Uterus (tissue), 2 donors: Measurements from ENCODE around the gene MAB21L2.

Experiments used
- CTCF ChIP-seq, 4 experiments: fragments of 200-600 bp in 2 of 4; fragments of 450-650 bp in 2 of 4; sonication (generic) in 2 of 4; IDR thresholded peaks; one replicate each; pipeline ENCODE4 v1.5.1; 2016 to 2019; ENCODE audit warnings: antibody characterized with exemption in 4 of 4, mild to moderate bottlenecking in 2 of 4, moderate library complexity in 1 of 4
- POLR2A ChIP-seq, 2 donors: fragments of 450-650 bp; IDR thresholded peaks; one replicate each; pipeline ENCODE4 v1.6.1; 2016; ENCODE audit warnings: antibody characterized with exemption in 2 of 2, mild to moderate bottlenecking in 1 of 2, moderate library complexity in 1 of 2

DNA sequence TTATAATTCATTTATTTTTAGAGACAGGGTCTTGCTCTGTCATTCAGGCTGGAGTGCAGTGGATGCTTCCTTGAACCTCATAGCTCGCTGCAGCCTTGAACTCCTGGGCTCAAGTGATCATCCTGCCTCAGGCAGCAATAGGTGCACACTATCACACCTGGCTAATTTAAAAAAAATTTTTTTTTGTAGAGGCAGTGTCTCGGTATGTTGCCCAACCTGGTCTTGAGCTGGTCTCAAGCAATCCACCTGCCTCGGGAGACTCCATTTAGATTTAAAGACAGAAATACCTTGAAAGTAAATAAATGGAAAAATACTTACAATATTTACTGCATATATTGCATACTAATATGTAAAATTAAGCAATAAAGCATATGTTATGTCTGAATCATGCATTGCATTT lies 40.3 kb upstream of the MAB21L2 start:
- TF ChIP-seq POLR2A (IDR thresholded peaks at IDR 0.05) (no peak), CTCF (IDR thresholded peaks at IDR 0.05) (no peak)
